H1 (cell line): Measurements from ENCODE around the gene RGS8. TPM values are rescaled to one million over a fixed set of nuclear protein-coding genes. Genes with fewer than 3 reads are reported as not detected.

ENCODE experiments used
- CTCF ChIA-PET: fragments of 300-600 bp; sonication (Branson Sonifier 250); formaldehyde crosslinking; loops from one replicate; lab custom pipeline; 2021; ENCODE audit not compliant: partially characterized antibody; lab: Charles Lee
- POLR2A ChIA-PET: fragments of 300-600 bp; sonication (Branson Sonifier 250); formaldehyde crosslinking; loops from one replicate; lab custom pipeline; 2021; ENCODE audit warnings: inconsistent platforms; ENCODE audit not compliant: partially characterized antibody; lab: Charles Lee
- DNase-seq, 2 experiments: peaks; one replicate each; pipeline versions ENCODE4 v3.0.0 to v3.0.0-alpha.2; 2010 to 2022; ENCODE audit warnings: low spot score in 2 of 2, low read depth in 1 of 2, mixed read lengths in 1 of 2
- FAIRE-seq: peaks from 2 replicates; lab custom pipeline; 2011; peaks lifted over from hg19 to GRCh38; lab: Jason Lieb, UNC
- H2AFZ ChIP-seq: 2 replicates; pipeline ENCODE4 v1.8.1; 2012; ENCODE audit warnings: low read length, inconsistent platforms
- H2AK5ac ChIP-seq: 2 replicates; pipeline ENCODE4 v1.6.1; 2013; ENCODE audit warnings: low read depth, low read length
- H2BK120ac ChIP-seq: replicated peaks from 2 replicates; pipeline ENCODE3; 2013; ENCODE audit warnings: low read depth, low read length, inconsistent platforms
- H2BK12ac ChIP-seq: 2 replicates; pipeline ENCODE4 v1.6.1; 2013; ENCODE audit warnings: low read depth, low read length
- H2BK15ac ChIP-seq: 2 replicates; pipeline ENCODE4 v1.6.1; 2013; ENCODE audit warnings: low read length
- H2BK20ac ChIP-seq: 2 replicates; pipeline ENCODE4 v1.6.1; 2013; ENCODE audit warnings: low read length
- H2BK5ac ChIP-seq: 2 replicates; pipeline ENCODE4 v1.6.1; 2013; ENCODE audit warnings: low read depth, low read length
- H3K14ac ChIP-seq: 2 replicates; pipeline ENCODE4 v1.6.1; 2013; ENCODE audit warnings: inconsistent platforms; ENCODE audit not compliant: insufficient read length
- H3K18ac ChIP-seq: 2 replicates; pipeline ENCODE4 v1.6.1; 2013; ENCODE audit warnings: low read length; ENCODE audit errors: extremely low read depth
- H3K23ac ChIP-seq: 2 replicates; pipeline ENCODE4 v1.6.1; 2013; ENCODE audit warnings: inconsistent platforms; ENCODE audit not compliant: insufficient read length
- H3K23me2 ChIP-seq: 2 replicates; pipeline ENCODE4 v1.6.1; 2013; ENCODE audit warnings: low read depth, low read length
- H3K27ac ChIP-seq: 2 replicates; pipeline ENCODE4 v1.6.1; 2011; ENCODE audit warnings: low read depth, low read length, inconsistent platforms
- H3K27me3 ChIP-seq, 4 experiments: replicated peaks in 1 of 4; 1 replicate in 1 of 4; 2 replicates in 3 of 4; pipeline versions ENCODE4 v1.6.1 to v1.8.1; 2011 to 2013; ENCODE audit warnings: low read length in 3 of 4, mild to moderate bottlenecking in 3 of 4, inconsistent platforms in 2 of 4, mixed read lengths in 2 of 4, moderate library complexity in 1 of 4; ENCODE audit not compliant: control insufficient read depth in 3 of 4, insufficient read depth in 3 of 4; ENCODE audit errors: extremely low read depth in 1 of 4
- H3K36me3 ChIP-seq, 4 experiments: 2 replicates each; pipeline versions ENCODE4 v1.6.1 to v1.8.1; 2011 to 2013; ENCODE audit warnings: mild to moderate bottlenecking in 4 of 4, low read length in 3 of 4, moderate library complexity in 2 of 4, control low read depth in 1 of 4, inconsistent platforms in 1 of 4; ENCODE audit not compliant: insufficient read depth in 4 of 4, control insufficient read depth in 2 of 4
- H3K4ac ChIP-seq: replicated peaks from 2 replicates; pipeline ENCODE3; 2013; ENCODE audit warnings: low read length, low read depth, mixed read lengths, inconsistent platforms; ENCODE audit not compliant: insufficient read length
- H3K4me1 ChIP-seq, 4 experiments: replicated peaks in 1 of 4; 1 replicate in 1 of 4; 2 replicates in 3 of 4; pipeline versions ENCODE4 v1.6.1 to v1.8.1; 2011 to 2013; ENCODE audit warnings: low read length in 3 of 4, inconsistent platforms in 2 of 4, mixed read lengths in 1 of 4; ENCODE audit not compliant: insufficient read depth in 4 of 4, control insufficient read depth in 3 of 4
- H3K4me2 ChIP-seq, 2 experiments: 2 replicates each; pipeline versions ENCODE4 v1.6.1 to v1.8.1; 2011 to 2013; ENCODE audit warnings: low read depth in 2 of 2, low read length in 2 of 2, control low read depth in 1 of 2, inconsistent platforms in 1 of 2, mild to moderate bottlenecking in 1 of 2; ENCODE audit not compliant: insufficient read depth in 1 of 2
- H3K4me3 ChIP-seq, 4 experiments: fragments of 200-600, 300-600 bp in 1 of 4; sonication (generic), shearing (Covaris generic), sonication (Bioruptor Twin) in 1 of 4; 2 replicates each; pipeline versions ENCODE4 v1.5.1 to v1.8.1; 2011 to 2016; ENCODE audit warnings: low read length in 4 of 4, low read depth in 3 of 4, control low read depth in 2 of 4, inconsistent platforms in 2 of 4, mild to moderate bottlenecking in 2 of 4, mixed read lengths in 1 of 4, moderate library complexity in 1 of 4; ENCODE audit not compliant: insufficient read depth in 2 of 4; ENCODE audit errors: extremely low read depth in 1 of 4
- H3K56ac ChIP-seq: replicated peaks from 2 replicates; pipeline ENCODE3; 2013; ENCODE audit warnings: low read depth, mild to moderate bottlenecking, mixed read lengths, low read length, inconsistent platforms; ENCODE audit not compliant: insufficient read length
- H3K79me1 ChIP-seq: 2 replicates; pipeline ENCODE4 v1.6.1; 2013; ENCODE audit warnings: low read depth, low read length, control low read depth
- H3K79me2 ChIP-seq, 2 experiments: 2 replicates each; pipeline versions ENCODE4 v1.6.1 to v1.8.1; 2012 to 2013; ENCODE audit warnings: low read length in 2 of 2, mild to moderate bottlenecking in 2 of 2, inconsistent platforms in 1 of 2; ENCODE audit not compliant: insufficient read depth in 2 of 2, control insufficient read depth in 1 of 2
- H3K9ac ChIP-seq, 4 experiments: replicated peaks in 1 of 4; 1 replicate in 1 of 4; 2 replicates in 3 of 4; pipeline versions ENCODE4 v1.6.1 to v1.8.1; 2011 to 2013; ENCODE audit warnings: low read depth in 3 of 4, low read length in 3 of 4, control low read depth in 2 of 4, mild to moderate bottlenecking in 2 of 4, moderate library complexity in 2 of 4, inconsistent platforms in 1 of 4; ENCODE audit errors: extremely low read depth in 1 of 4
- H3K9me3 ChIP-seq, 2 experiments: 2 replicates each; pipeline versions ENCODE4 v1.6.1 to v1.8.1; 2012 to 2013; ENCODE audit warnings: mild to moderate bottlenecking in 2 of 2, moderate library complexity in 2 of 2, control low read depth in 1 of 2, inconsistent platforms in 1 of 2, low read depth in 1 of 2, low read length in 1 of 2, mixed read lengths in 1 of 2; ENCODE audit not compliant: insufficient read depth in 2 of 2
- H4K20me1 ChIP-seq, 2 experiments: replicated peaks in 1 of 2; 2 replicates each; pipeline versions ENCODE3 to v1.8.1; 2011 to 2013; ENCODE audit warnings: inconsistent platforms in 2 of 2, low read length in 2 of 2, mild to moderate bottlenecking in 1 of 2; ENCODE audit not compliant: insufficient read depth in 2 of 2, control insufficient read depth in 1 of 2
- H4K5ac ChIP-seq: 2 replicates; pipeline ENCODE4 v1.6.1; 2013; ENCODE audit warnings: low read length, low read depth, mixed read lengths, inconsistent platforms; ENCODE audit not compliant: insufficient read length
- H4K8ac ChIP-seq: 2 replicates; pipeline ENCODE4 v1.8.0; 2013; ENCODE audit warnings: mild to moderate bottlenecking, moderate library complexity, low read length, inconsistent platforms; ENCODE audit not compliant: insufficient read depth; ENCODE audit errors: extremely low read depth
- H4K91ac ChIP-seq: replicated peaks from 2 replicates; pipeline ENCODE3; 2013; ENCODE audit warnings: low read length, mixed read lengths, inconsistent platforms; ENCODE audit not compliant: insufficient read length
- CHD1 ChIP-seq: IDR thresholded peaks from 2 replicates; pipeline ENCODE4 v1.6.1; 2012; ENCODE audit warnings: low read depth, low read length, improper control_type of control experiment
- NANOG ChIP-seq: IDR thresholded peaks from 2 replicates; pipeline ENCODE4 v1.6.1; 2011; ENCODE audit warnings: low read length, low read depth, mild to moderate bottlenecking, inconsistent platforms; ENCODE audit not compliant: insufficient read depth, poor library complexity, severe bottlenecking
- POLR2AphosphoS5 ChIP-seq: IDR thresholded peaks from 2 replicates; pipeline ENCODE4 v1.6.1; 2011; ENCODE audit warnings: low read depth, low read length
- SRF ChIP-seq: IDR thresholded peaks from 2 replicates; pipeline ENCODE4 v1.6.1; 2011; ENCODE audit warnings: mild to moderate bottlenecking, low read depth, low read length, moderate library complexity
- TEAD4 ChIP-seq: IDR thresholded peaks from 2 replicates; pipeline ENCODE4 v1.6.1; 2012; ENCODE audit warnings: low read depth, low read length, inconsistent platforms, mixed read lengths
- WGBS, 2 experiments: shearing (Covaris generic) in 1 of 2; methylation state at CpG; one replicate each; pipeline versions ENCODE4 v1.1.6 to v1.1.7; 2013 to 2015; ENCODE audit warnings: low lambda C conversion rate in 2 of 2, mixed read lengths in 2 of 2, inconsistent platforms in 1 of 2, low coverage in 1 of 2, missing lambda C conversion rate in 1 of 2; ENCODE audit not compliant: insufficient replicate concordance in 2 of 2, insufficient coverage in 1 of 2, insufficient read length in 1 of 2; ENCODE audit errors: extremely low coverage in 1 of 2, missing lambda C conversion rate in 1 of 2; 5-methylcytosine and 5-hydroxymethylcytosine counted together
- polyA plus RNA-seq, 7 experiments: library from polyadenylated mRNA; depleted of rRNA in 3 of 7; stranded (reverse) in 5 of 7; unstranded in 2 of 7; fragments of >200 nt in 5 of 7; fragments of 200-250 nt in 2 of 7; gene quantifications; 1 replicate in 5 of 7; 2 replicates in 1 of 7; 4 replicates in 1 of 7; pipeline versions ENCODE4 v1.2.1 to v1.2.3, GENCODE V29; 2011 to 2013; ENCODE audit warnings: missing spikeins in 2 of 7, mixed read lengths in 2 of 7
- total RNA-seq: library from RNA; stranded (reverse); fragmentation: NEBNext Ultra II Directional; extraction: Animal tissue kit (Norgen Biotek cat#: 25700); gene quantifications from 2 replicates; pipeline ENCODE4 v1.2.1, GENCODE V29; 2021
- TF ChIP-seq, protein P1 (sequence below): IDR thresholded peaks from 2 replicates; pipeline ENCODE4 v1.6.1; 2012; ENCODE audit warnings: inconsistent platforms

The RGS8 gene
- total and polyA plus RNA-seq, 2 of the 8 experiments (the other 6 are each of a cell fraction or from before 2014, with no cell fraction given) = 0.13 to 0.23 TPM

DNA sequence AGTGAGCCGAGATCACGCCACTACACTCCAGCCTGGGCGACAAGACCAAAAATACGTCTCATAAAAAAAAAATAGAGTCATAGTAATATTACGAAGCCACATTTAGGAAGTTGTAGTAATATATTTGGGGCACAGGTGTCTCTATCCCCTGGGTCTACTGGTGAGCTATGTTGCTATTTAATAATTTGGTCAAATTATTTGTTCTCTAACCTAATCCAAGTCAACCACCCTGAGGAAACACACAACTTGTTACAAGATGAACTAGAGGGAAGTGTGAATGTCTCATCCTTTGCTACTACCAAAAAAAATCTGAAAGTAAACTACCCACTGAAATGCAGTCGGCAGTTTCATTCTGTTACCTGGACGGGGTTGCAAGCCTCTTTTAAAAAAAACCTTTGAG lies 35.3 kb downstream of the RGS8 start:
- H3K36me3 ChIP-seq = no peaks in the 10 kb centered on the region
- no peak overlapping the region for H3K4me2 ChIP-seq
- FAIRE-seq (no peak), DNase-seq (no peak)
- no peak overlapping the region for H3K9ac ChIP-seq
- no peaks in the 10 kb centered on the region; the same call in 1 of the 2 replicates for H3K79me1 ChIP-seq
- ChIA-PET CTCF (interaction anchor here (0.8 to 2.6 kb wide), 6 partner anchors 10 to 55 kb away, joined by 3 to 8 read pairs (median 6); no protein-coding TSS in a partner anchor), POLR2A (interaction anchor here (0.7 to 1.0 kb wide), 2 partner anchors 33 to 736 kb away, joined by 3 to 4 read pairs; no protein-coding TSS in a partner anchor)
- no peaks in the 10 kb centered on the region for H3K23me2 ChIP-seq
- TF ChIP-seq, protein P1, sequence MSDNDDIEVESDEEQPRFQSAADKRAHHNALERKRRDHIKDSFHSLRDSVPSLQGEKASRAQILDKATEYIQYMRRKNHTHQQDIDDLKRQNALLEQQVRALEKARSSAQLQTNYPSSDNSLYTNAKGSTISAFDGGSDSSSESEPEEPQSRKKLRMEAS = no peak
- TF ChIP-seq TEAD4 (no peak), SRF (no peak), CHD1 (no peak), POLR2AphosphoS5 (no peak), NANOG (no peak)
- H3K18ac ChIP-seq = no peak overlapping the region
- no peak overlapping the region for H4K91ac ChIP-seq
- no peak overlapping the region for H2BK12ac ChIP-seq
- H2BK20ac ChIP-seq = no peak overlapping the region
- no peaks in the 10 kb centered on the region for H4K20me1 ChIP-seq
- no peaks in the 10 kb centered on the region for H3K27me3 ChIP-seq
- no peak overlapping the region for H3K23ac ChIP-seq
- H3K4ac ChIP-seq = no peak overlapping the region
- H3K9me3 ChIP-seq = no peaks in the 10 kb centered on the region
- no peak overlapping the region for H3K56ac ChIP-seq
- no peak overlapping the region for H2AK5ac ChIP-seq
- H3K27ac ChIP-seq = no peak overlapping the region
- no peak overlapping the region for H4K8ac ChIP-seq
- H4K5ac ChIP-seq = no peak overlapping the region
- no peak overlapping the region for H2BK5ac ChIP-seq
- no peak overlapping the region for H2AFZ ChIP-seq
- no peak overlapping the region for H2BK15ac ChIP-seq
- H3K14ac ChIP-seq = no peak overlapping the region
- H3K4me3 ChIP-seq = no peak overlapping the region
- H3K4me1 ChIP-seq = no peaks in the 10 kb centered on the region
- H2BK120ac ChIP-seq = no peak overlapping the region
- H3K79me2 ChIP-seq = no peaks in the 10 kb centered on the region
- 87% methylated on average over 7 of the region's 7 CpGs; no CpG with 5 or more reads in 1 of the 2 experiments for WGBS, 2 experiments
